Lower leg skin (tissue), 4 donors: ENCODE results near the gene STAB1. TPM values are rescaled to one million over a fixed set of nuclear protein-coding genes. Genes with fewer than 3 reads are reported as not detected.

Experiments
- DNase-seq, 2 donors: peaks; one replicate each; pipeline ENCODE4 v3.0.0-alpha.2; 2019; ENCODE audit warnings: low spot score in 2 of 2
- H3K4me3 ChIP-seq: fragments of 200-600 bp; sonication (generic); 2 replicates; pipeline ENCODE4 v1.5.1; 2017; ENCODE audit warnings: mild to moderate bottlenecking, low read depth; ENCODE audit not compliant: poor library complexity, severe bottlenecking
- CTCF ChIP-seq, 3 donors: fragments of 450-650 bp; IDR thresholded peaks; one replicate each; pipeline ENCODE4 v1.5.1; 2016; ENCODE audit warnings: antibody characterized with exemption in 3 of 3, mild to moderate bottlenecking in 3 of 3, moderate library complexity in 2 of 3
- POLR2A ChIP-seq, 2 donors: fragments of 450-650 bp; IDR thresholded peaks; one replicate each; pipeline ENCODE4 v1.6.1; 2016 to 2017; ENCODE audit warnings: antibody characterized with exemption in 2 of 2, mild to moderate bottlenecking in 1 of 2, moderate library complexity in 1 of 2
- WGBS, 2 donors: methylation state at CpG; one replicate each; pipeline ENCODE4 v1.1.5; 2018; 5-methylcytosine and 5-hydroxymethylcytosine counted together
- intact Hi-C: fragments of 100-400 bp; cut with DNase I; formaldehyde crosslinking; loops from one replicate; pipeline ENCODE4 v1.15.0; 2023; ENCODE audit warnings: low total_unique reads
- total RNA-seq, 4 donors: library from RNA; depleted of rRNA; stranded (reverse); fragments of >200 nt; gene quantifications; one replicate each; pipeline ENCODE4 v1.1.0, GENCODE V29; 2016

Gene STAB1
- total RNA-seq, 4 donors from 2014 or later = 10.1 to 23.9 (median 12.1) TPM

- H3K4me3 ChIP-seq = no peak overlapping the region
- no peak for DNase-seq
- no peak for TF ChIP-seq POLR2A (IDR thresholded peaks at IDR 0.05)
- no peak for TF ChIP-seq CTCF (IDR thresholded peaks at IDR 0.05)
- intact Hi-C loops = loop anchor here (10.0 kb wide), 1 partner anchor 227 kb away; the partner anchor contains the start of genes GNL3 and PBRM1
- 48 to 56% methylated on average over 6 of the region's 6 CpGs for WGBS, 2 donors
Observed at GRCh38 chr3:52458031-52458760, 36.9 kb upstream of the STAB1 start.

- WGBS, 2 donors = 86 to 94% methylated on average over 14 of the region's 14 CpGs
- DNase-seq = no peak
- TF ChIP-seq CTCF (IDR thresholded peaks at IDR 0.05) (no peak), POLR2A (IDR thresholded peaks at IDR 0.05) (no peak)
- H3K4me3 ChIP-seq = no peak overlapping the region
- intact Hi-C loops = loop anchor here (10.0 kb wide), 1 partner anchor 226 kb away; the partner anchor contains the start of genes GNL3 and PBRM1
Observed at GRCh38 chr3:52458770-52459545, 36.2 kb upstream of the STAB1 start.

GRCh38 chr3:52461874-52462273 is 33.3 kb upstream of the STAB1 start:
- no peak overlapping the region for H3K4me3 ChIP-seq
- DNase-seq = no peak
- intact Hi-C loops = no loop called here
- TF ChIP-seq CTCF (IDR thresholded peaks at IDR 0.05) = no peak
- no peak for TF ChIP-seq POLR2A (IDR thresholded peaks at IDR 0.05)
- WGBS, 2 donors = 52 to 59% methylated on average over 6 of the region's 6 CpGs

GRCh38 chr3:52463416-52463815 is 31.7 kb upstream of the STAB1 start:
- TF ChIP-seq CTCF (IDR thresholded peaks at IDR 0.05) (no peak), POLR2A (IDR thresholded peaks at IDR 0.05) (no peak)
- intact Hi-C loops = no loop called here
- H3K4me3 ChIP-seq = no peak overlapping the region
- no peak for DNase-seq
- WGBS, 2 donors = 84 to 93% methylated on average over 5 of the region's 5 CpGs

GRCh38 chr3:52468336-52468735 is 26.8 kb upstream of the STAB1 start:
- WGBS, 2 donors = 46 to 52% methylated on average over 9 of the region's 9 CpGs
- intact Hi-C loops = no loop called here

More at GRCh38 chr3:52468336-52468735, 26.8 kb upstream of the STAB1 start:
- no peak for TF ChIP-seq POLR2A (IDR thresholded peaks at IDR 0.05)
- no peak for TF ChIP-seq CTCF (IDR thresholded peaks at IDR 0.05)
- H3K4me3 ChIP-seq = no peak overlapping the region
- no peak for DNase-seq
